ENCODE data around the gene HSD11B1. TPM values are rescaled to one million over a fixed set of nuclear protein-coding genes. Genes with fewer than 3 reads are reported as not detected.
A peak's percentile ranks its signal among the peaks of the same experiment; 100 is the strongest.

HSD11B1 gene
- total and polyA plus RNA-seq, 12 donors, result 0.17 to 29.6 (median 8.6) TPM

- no peaks in the 10 kb centered on the region for H3K27me3 ChIP-seq
- intact Hi-C loops (cut with DNase I), result no loop called here
- no peaks in the 10 kb centered on the region for H3K9me3 ChIP-seq (replicated peaks in 1 of 3)
- H3K36me3 ChIP-seq (replicated peaks in 1 of 2), result no peaks in the 10 kb centered on the region
- no peak for DNase-seq
- 70 to 83% (median 74%) methylated on average over 1 of the region's 1 CpG for WGBS, 4 donors
- H3K4me1 ChIP-seq (replicated peaks in 1 of 2), result peaks cover 0 to 14% of the 10 kb centered on the region in 2 donors
- peak overlapping the region in 1 of 5 donors; percentile 34 for H3K27ac ChIP-seq
- H3K4me3 ChIP-seq, result no peak overlapping the region
- TF ChIP-seq POLR2A (IDR thresholded peaks at IDR 0.05), result no peak
- TF ChIP-seq CTCF (IDR thresholded peaks at IDR 0.05), result no peak
Observed at GRCh38 chr1:209667103-209667502, 37.5 kb upstream of the HSD11B1 start.

GRCh38 chr1:209667708-209668107 lies 36.9 kb upstream of the HSD11B1 start:
- H3K4me1 ChIP-seq (replicated peaks in 1 of 2), result peaks cover under 1 to 15% of the 10 kb centered on the region in 2 donors
- WGBS, 4 donors, result 84 to 89% (median 87%) methylated on average over 4 of the region's 4 CpGs
- intact Hi-C loops (cut with DNase I), result no loop called here
- H3K9me3 ChIP-seq (replicated peaks in 1 of 3), result no peaks in the 10 kb centered on the region
- no peak for DNase-seq
- H3K4me3 ChIP-seq, result no peak overlapping the region
- H3K36me3 ChIP-seq (replicated peaks in 1 of 2), result no peaks in the 10 kb centered on the region
- no peaks in the 10 kb centered on the region for H3K27me3 ChIP-seq
- H3K27ac ChIP-seq, result peak overlapping the region in 1 of 5 donors; percentile 34
- TF ChIP-seq POLR2A (IDR thresholded peaks at IDR 0.05), result no peak
- no peak for TF ChIP-seq CTCF (IDR thresholded peaks at IDR 0.05)

- Histone ChIP-seq H3K4me3 (no peak overlapping the region), H3K9me3 (replicated peaks in 1 of 3) (no peaks in the 10 kb centered on the region), H3K27ac (no peak overlapping the region), H3K36me3 (replicated peaks in 1 of 2) (no peaks in the 10 kb centered on the region), H3K4me1 (replicated peaks in 1 of 2) (peaks cover 21 to 35% of the 10 kb centered on the region in 2 donors), H3K27me3 (no peaks in the 10 kb centered on the region)
- 55 to 92% (median 80%) methylated on average over 1 of the region's 1 CpG for WGBS, 4 donors
- intact Hi-C loops (cut with DNase I), result no loop called here
- TF ChIP-seq CTCF (IDR thresholded peaks at IDR 0.05), result no peak
- TF ChIP-seq POLR2A (IDR thresholded peaks at IDR 0.05), result no peak
- peak in 1 of 7 donors; percentile 43 for DNase-seq
Observed at GRCh38 chr1:209670441-209671082, 34.1 kb upstream of the HSD11B1 start.

- intact Hi-C loops (cut with DNase I), result no loop called here
- H3K27me3 ChIP-seq, result no peaks in the 10 kb centered on the region
- no peaks in the 10 kb centered on the region for H3K9me3 ChIP-seq (replicated peaks in 1 of 3)
- TF ChIP-seq POLR2A (IDR thresholded peaks at IDR 0.05) (peak in 1 of 2 donors; percentile 41), CTCF (IDR thresholded peaks at IDR 0.05) (no peak)
- peak in 6 of 7 donors; percentile 53 to 76 (median 68) for DNase-seq
- 42 to 50% (median 47%) methylated on average over 5 of the region's 5 CpGs for WGBS, 4 donors
- peak overlapping the region in 1 of 4 donors; percentile 4 for H3K4me3 ChIP-seq
- no peaks in the 10 kb centered on the region for H3K36me3 ChIP-seq (replicated peaks in 1 of 2)
- H3K27ac ChIP-seq, result peak overlapping the region; percentile 65 to 92 (median 78)
- H3K4me1 ChIP-seq (replicated peaks in 1 of 2), result peaks cover 35 to 48% of the 10 kb centered on the region in 2 donors
Observed at GRCh38 chr1:209672705-209673630, 31.7 kb upstream of the HSD11B1 start.
